Natural killer cell (primary cell): Measurements from ENCODE around the gene KCNN1. TPM values are rescaled to one million over a fixed set of nuclear protein-coding genes. Genes with fewer than 3 reads are reported as not detected.

ENCODE experiments used
- ATAC-seq, 3 donors: fragments of 150-1000 bp in 2 of 3; fragments of 200-7000 bp in 1 of 3; cut with Tn5 transposase; 1 replicate in 1 of 3; 2 replicates in 2 of 3; pipeline ENCODE4 v1.10.0; 2021; ENCODE audit warnings: mild to moderate bottlenecking in 2 of 3, moderate library complexity in 2 of 3
- DNase-seq, 2 donors: peaks; one replicate each; pipeline versions ENCODE4 v3.0.0 to v3.0.0-alpha.2; 2013 to 2021; ENCODE audit warnings: mixed read lengths in 1 of 2
- H3K27ac ChIP-seq: one replicate; pipeline ENCODE4 v1.5.1; 2013; ENCODE audit warnings: mild to moderate bottlenecking, low read length
- H3K27me3 ChIP-seq: one replicate; pipeline ENCODE4 v1.6.1; 2013; ENCODE audit warnings: low read length; ENCODE audit not compliant: control insufficient read depth, insufficient read depth
- H3K36me3 ChIP-seq: one replicate; pipeline ENCODE4 v1.6.1; 2013; ENCODE audit warnings: low read length; ENCODE audit not compliant: control insufficient read depth, insufficient read depth
- H3K4me1 ChIP-seq: one replicate; pipeline ENCODE4 v1.6.1; 2013; ENCODE audit warnings: low read length; ENCODE audit not compliant: control insufficient read depth, insufficient read depth
- H3K4me3 ChIP-seq: one replicate; pipeline ENCODE4 v1.5.1; 2013; ENCODE audit warnings: low read length
- H3K9me3 ChIP-seq: one replicate; pipeline ENCODE4 v1.6.1; 2013; ENCODE audit warnings: low read length; ENCODE audit not compliant: control insufficient read depth, insufficient read depth
- H3K27ac Mint-ChIP-seq, 2 donors: one replicate each; pipeline ENCODE4 v1.8.0; 2022; ENCODE audit warnings: mild to moderate bottlenecking in 2 of 2, mixed read lengths in 2 of 2, moderate library complexity in 1 of 2
- H3K27me3 Mint-ChIP-seq, 2 donors: one replicate each; pipeline ENCODE4 v1.8.0; 2022; ENCODE audit warnings: low read depth in 2 of 2, mixed read lengths in 2 of 2
- H3K36me3 Mint-ChIP-seq: one replicate; pipeline ENCODE4 v1.8.0; 2022; ENCODE audit warnings: mixed read lengths
- H3K4me1 Mint-ChIP-seq, 2 donors: one replicate each; pipeline ENCODE4 v1.8.0; 2022; ENCODE audit warnings: mixed read lengths in 2 of 2
- H3K4me3 Mint-ChIP-seq: one replicate; pipeline ENCODE4 v1.8.0; 2022; ENCODE audit warnings: mild to moderate bottlenecking, moderate library complexity, mixed read lengths
- H3K9me3 Mint-ChIP-seq, 2 donors: one replicate each; pipeline ENCODE4 v1.8.0; 2022; ENCODE audit warnings: mixed read lengths in 2 of 2
- WGBS: methylation state at CpG from one replicate; pipeline ENCODE4 v1.1.7; 2013; ENCODE audit warnings: missing lambda C conversion rate; ENCODE audit not compliant: insufficient coverage; 5-methylcytosine and 5-hydroxymethylcytosine counted together
- intact Hi-C: fragments of 100-400 bp; cut with micrococcal nuclease; formaldehyde crosslinking; loops from one replicate; pipeline ENCODE4 v1.14.2; 2022
- total RNA-seq, 4 donors: library from RNA; stranded (reverse); fragments of 120-200 nt in 1 of 4; gene quantifications; one replicate each; pipeline versions ENCODE4 v1.2.3 to v1.2.4, GENCODE V29; 2013 to 2022
- TF ChIP-seq, protein P1 (sequence below): fragments of 200-600 bp; IDR thresholded peaks from one replicate; pipeline ENCODE4 v1.8.0; 2022; ENCODE audit warnings: antibody characterized with exemption

The KCNN1 gene
- total RNA-seq, 3 donors from 2014 or later (not counting 1 experiment from before 2014, with no cell fraction given): not detected

GRCh38 chr19:17977021-17977420, 10.1 kb downstream of the KCNN1 start:
- no peaks in the 10 kb centered on the region for H3K9me3 ChIP-seq
- intact Hi-C loops: no loop called here
- ATAC-seq (no peak), DNase-seq (no peak)
- no peak overlapping the region for H3K4me3 Mint-ChIP-seq
- no peak overlapping the region for H3K4me3 ChIP-seq
- H3K36me3 Mint-ChIP-seq: no peaks in the 10 kb centered on the region
- H3K4me1 Mint-ChIP-seq: no peaks in the 10 kb centered on the region
- H3K27me3 Mint-ChIP-seq: peaks cover 0 to 2% of the 10 kb centered on the region in 2 donors
- H3K27me3 ChIP-seq: no peaks in the 10 kb centered on the region
- H3K4me1 ChIP-seq: peaks cover 5% of the 10 kb centered on the region
- TF ChIP-seq, protein P1, sequence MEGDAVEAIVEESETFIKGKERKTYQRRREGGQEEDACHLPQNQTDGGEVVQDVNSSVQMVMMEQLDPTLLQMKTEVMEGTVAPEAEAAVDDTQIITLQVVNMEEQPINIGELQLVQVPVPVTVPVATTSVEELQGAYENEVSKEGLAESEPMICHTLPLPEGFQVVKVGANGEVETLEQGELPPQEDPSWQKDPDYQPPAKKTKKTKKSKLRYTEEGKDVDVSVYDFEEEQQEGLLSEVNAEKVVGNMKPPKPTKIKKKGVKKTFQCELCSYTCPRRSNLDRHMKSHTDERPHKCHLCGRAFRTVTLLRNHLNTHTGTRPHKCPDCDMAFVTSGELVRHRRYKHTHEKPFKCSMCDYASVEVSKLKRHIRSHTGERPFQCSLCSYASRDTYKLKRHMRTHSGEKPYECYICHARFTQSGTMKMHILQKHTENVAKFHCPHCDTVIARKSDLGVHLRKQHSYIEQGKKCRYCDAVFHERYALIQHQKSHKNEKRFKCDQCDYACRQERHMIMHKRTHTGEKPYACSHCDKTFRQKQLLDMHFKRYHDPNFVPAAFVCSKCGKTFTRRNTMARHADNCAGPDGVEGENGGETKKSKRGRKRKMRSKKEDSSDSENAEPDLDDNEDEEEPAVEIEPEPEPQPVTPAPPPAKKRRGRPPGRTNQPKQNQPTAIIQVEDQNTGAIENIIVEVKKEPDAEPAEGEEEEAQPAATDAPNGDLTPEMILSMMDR: no peak
- WGBS: 89% methylated on average over 4 of the region's 4 CpGs
- no peaks in the 10 kb centered on the region for H3K36me3 ChIP-seq
- no peaks in the 10 kb centered on the region for H3K9me3 Mint-ChIP-seq
- H3K27ac Mint-ChIP-seq: no peak overlapping the region
- no peak overlapping the region for H3K27ac ChIP-seq

- no peaks in the 10 kb centered on the region for H3K9me3 Mint-ChIP-seq
- H3K27ac ChIP-seq: no peak overlapping the region
- no peak overlapping the region for H3K27ac Mint-ChIP-seq
- no peaks in the 10 kb centered on the region for H3K9me3 ChIP-seq
- no peaks in the 10 kb centered on the region for H3K36me3 Mint-ChIP-seq
- ATAC-seq (no peak), DNase-seq (no peak)
- TF ChIP-seq, protein P1: no peak
- H3K4me1 ChIP-seq: peaks cover 5% of the 10 kb centered on the region
- 91% methylated on average over 7 of the region's 7 CpGs for WGBS
- no peaks in the 10 kb centered on the region for H3K27me3 ChIP-seq
- H3K27me3 Mint-ChIP-seq: peaks cover 0 to 2% of the 10 kb centered on the region in 2 donors
- H3K4me3 ChIP-seq: no peak overlapping the region
- H3K36me3 ChIP-seq: no peaks in the 10 kb centered on the region
- no peak overlapping the region for H3K4me3 Mint-ChIP-seq
- intact Hi-C loops: no loop called here
- H3K4me1 Mint-ChIP-seq: no peaks in the 10 kb centered on the region
These were observed 10.6 kb downstream of the KCNN1 start for GRCh38 chr19:17977488-17977887.

DNA sequence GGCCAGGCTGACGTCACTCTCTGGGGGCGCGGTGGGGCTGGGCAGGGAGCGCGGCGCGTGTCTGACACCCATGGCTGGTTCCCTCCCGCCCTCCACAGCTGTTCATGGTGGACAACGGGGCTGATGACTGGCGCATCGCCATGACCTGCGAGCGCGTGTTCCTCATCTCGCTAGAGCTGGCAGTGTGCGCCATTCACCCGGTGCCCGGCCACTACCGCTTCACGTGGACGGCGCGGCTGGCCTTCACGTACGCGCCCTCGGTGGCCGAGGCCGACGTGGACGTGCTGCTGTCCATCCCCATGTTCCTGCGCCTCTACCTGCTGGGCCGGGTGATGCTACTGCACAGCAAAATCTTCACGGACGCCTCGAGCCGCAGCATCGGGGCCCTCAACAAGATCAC, 14.7 kb downstream of the KCNN1 start:
- ATAC-seq: no peak
- no peak overlapping the region for H3K27ac ChIP-seq
- no peaks in the 10 kb centered on the region for H3K9me3 ChIP-seq
- no peak for DNase-seq
- Mint-ChIP-seq H3K9me3 (no peaks in the 10 kb centered on the region), H3K36me3 (no peaks in the 10 kb centered on the region), H3K27me3 (no peaks in the 10 kb centered on the region), H3K4me3 (no peak overlapping the region), H3K4me1 (no peaks in the 10 kb centered on the region), H3K27ac (no peak overlapping the region)
- TF ChIP-seq, protein P1: no peak
- no peak overlapping the region for H3K4me3 ChIP-seq
- no peaks in the 10 kb centered on the region for H3K36me3 ChIP-seq
- H3K4me1 ChIP-seq: peaks cover 5% of the 10 kb centered on the region
- intact Hi-C loops: no loop called here
- H3K27me3 ChIP-seq: no peaks in the 10 kb centered on the region
- WGBS: 95% methylated on average over 38 of the region's 38 CpGs

GRCh38 chr19:17982430-17982829, 15.5 kb downstream of the KCNN1 start:
- no peaks in the 10 kb centered on the region for H3K36me3 ChIP-seq
- H3K9me3 ChIP-seq: no peaks in the 10 kb centered on the region
- no peaks in the 10 kb centered on the region for H3K4me1 Mint-ChIP-seq
- no peak overlapping the region for H3K27ac ChIP-seq
- DNase-seq (no peak), ATAC-seq (no peak)
- no peaks in the 10 kb centered on the region for H3K36me3 Mint-ChIP-seq
- no peak overlapping the region for H3K27ac Mint-ChIP-seq
- H3K27me3 Mint-ChIP-seq: no peaks in the 10 kb centered on the region
- intact Hi-C loops: no loop called here
- 95% methylated on average over 22 of the region's 22 CpGs for WGBS
- H3K9me3 Mint-ChIP-seq: no peaks in the 10 kb centered on the region
- TF ChIP-seq, protein P1: no peak
- no peak overlapping the region for H3K4me3 Mint-ChIP-seq
- H3K4me3 ChIP-seq: no peak overlapping the region
- H3K27me3 ChIP-seq: no peaks in the 10 kb centered on the region
- peaks cover 5% of the 10 kb centered on the region for H3K4me1 ChIP-seq
